HG03175 (cell line): ENCODE results near the gene ZNF624.
"Not testable (repeated sequence)": the region's sequence is repeated elsewhere in the genome, so short reads cannot be mapped to it uniquely, and the experiment has no call there.

Experiments
- ATAC-seq: cut with Tn5 transposase; IDR thresholded peaks from one replicate; pipeline ENCODE4 v1.9.1; 2021; ENCODE audit warnings: mild to moderate bottlenecking, moderate library complexity; ENCODE audit not compliant: unreplicated experiment

ZNF624 gene

DNA sequence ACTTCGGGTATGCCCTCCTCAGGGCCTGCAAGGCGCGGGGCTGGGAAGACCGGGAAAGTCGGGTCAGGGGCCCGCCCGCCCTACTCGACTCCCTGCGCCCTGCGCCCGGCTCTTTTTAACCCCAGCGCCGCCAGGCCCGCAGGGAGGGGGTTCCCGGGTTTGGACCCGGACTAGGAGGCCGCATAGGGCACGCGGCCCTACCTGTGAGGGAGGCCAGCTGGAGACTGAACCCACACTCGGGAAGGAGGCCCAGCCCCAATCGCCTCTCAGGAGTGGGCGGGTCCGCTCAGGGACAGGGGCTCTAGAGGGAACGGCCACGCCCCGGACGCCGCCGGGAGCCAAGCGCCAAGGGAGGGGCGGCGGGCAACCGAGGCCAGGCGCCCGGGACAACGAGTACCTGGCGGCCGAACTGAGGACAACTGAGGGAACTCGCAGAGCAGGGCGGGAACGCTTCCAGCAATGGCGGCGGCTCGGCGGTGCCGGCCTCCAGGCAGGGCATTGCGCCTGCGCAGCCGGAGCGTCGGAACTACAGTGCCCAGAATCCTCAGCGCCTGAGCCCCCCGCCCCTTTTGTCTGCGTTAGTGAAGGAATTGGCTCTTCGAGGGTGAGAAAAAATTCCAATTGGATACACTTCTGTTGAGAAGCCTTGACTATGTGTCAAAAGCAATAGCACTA, at the start of gene ZNF624:
ZNF624 (minus strand) TSS at position 484 of the 675 bp plus-strand sequence.
- ATAC-seq = peak; percentile 93

DNA sequence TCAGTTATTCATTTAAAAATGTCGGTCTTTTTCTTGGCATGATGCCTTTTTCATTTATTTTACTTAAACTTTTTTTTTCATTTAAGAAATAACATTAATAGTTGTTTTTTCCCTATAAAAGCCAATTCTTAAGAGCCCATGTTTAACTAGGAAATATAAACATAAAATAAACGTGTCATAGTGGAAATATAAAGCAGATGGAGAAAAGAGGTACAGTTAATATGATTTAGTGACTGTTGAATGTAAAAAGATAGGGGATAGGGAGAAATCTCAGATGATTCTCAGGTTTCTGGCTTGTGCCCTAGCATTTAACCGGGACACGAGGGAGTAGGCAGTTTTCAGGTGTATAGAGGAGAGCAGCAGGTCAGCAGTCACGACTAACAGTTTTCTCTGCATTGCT, 44.0 kb upstream of the ZNF624 start:
- ATAC-seq = not testable (repeated sequence)

GRCh38 chr17:16690447-16690846, 36.8 kb upstream of the ZNF624 start:
- ATAC-seq = not testable (repeated sequence)

DNA sequence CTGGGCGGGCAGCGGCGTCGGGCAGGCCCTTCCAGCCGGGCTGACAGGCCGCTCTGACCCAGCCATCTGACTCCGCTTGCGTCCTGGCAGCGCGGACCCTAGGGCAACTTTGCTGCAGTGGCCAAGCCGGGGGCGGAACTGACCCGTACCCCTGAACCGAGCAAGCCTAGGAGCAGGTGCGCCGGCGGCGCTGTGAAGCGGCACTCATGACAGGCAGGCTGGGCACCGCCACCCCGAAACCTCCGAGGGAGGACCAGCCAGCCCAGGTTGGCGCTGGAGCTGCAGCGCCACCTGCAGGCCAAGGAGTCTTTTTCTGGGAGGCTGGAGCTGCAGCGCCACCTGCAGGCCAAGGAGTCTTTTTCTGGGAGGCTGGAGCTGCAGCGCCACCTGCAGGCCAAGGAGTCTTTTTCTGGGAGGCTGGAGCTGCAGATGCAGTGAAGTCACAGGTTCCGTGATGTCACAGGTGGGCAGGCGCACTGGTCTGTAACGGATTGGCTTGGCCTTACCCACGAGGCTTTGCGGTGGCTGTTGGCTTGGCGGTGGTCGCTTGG, 36.2 kb upstream of the ZNF624 start, which contains the start of gene CCDC144A:
CCDC144A (plus strand) TSS at position 511 of the 551 bp plus-strand sequence. CDS start 160 bp downstream, outside the sequence.
- ATAC-seq = not testable (repeated sequence)

- ATAC-seq = not testable (repeated sequence)
Observed at GRCh38 chr17:16687151-16687550, 33.5 kb upstream of the ZNF624 start.

DNA sequence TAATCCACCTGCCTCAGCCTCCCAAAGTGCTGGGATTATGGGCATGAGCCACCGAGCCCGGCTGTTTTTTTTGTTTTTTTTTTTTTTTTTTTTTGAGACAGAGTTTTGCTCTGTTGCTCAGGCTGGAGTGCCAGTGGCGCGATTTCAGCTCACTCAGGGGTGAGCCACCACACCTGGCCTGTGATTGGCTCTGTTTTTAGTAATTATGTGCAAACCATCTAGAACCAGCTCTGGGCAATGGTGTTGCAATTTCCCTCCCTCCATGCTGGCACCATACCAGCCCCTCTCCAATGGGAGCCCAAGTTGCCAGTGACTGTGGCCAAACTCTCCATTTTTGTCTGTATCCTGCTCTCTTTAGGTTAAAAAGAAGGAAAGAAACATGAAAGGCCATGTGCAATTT, 32.4 kb upstream of the ZNF624 start:
- ATAC-seq = not testable (repeated sequence)

- ATAC-seq = not testable (repeated sequence)
Observed at GRCh38 chr17:16683290-16684138, 29.9 kb upstream of the ZNF624 start.

DNA sequence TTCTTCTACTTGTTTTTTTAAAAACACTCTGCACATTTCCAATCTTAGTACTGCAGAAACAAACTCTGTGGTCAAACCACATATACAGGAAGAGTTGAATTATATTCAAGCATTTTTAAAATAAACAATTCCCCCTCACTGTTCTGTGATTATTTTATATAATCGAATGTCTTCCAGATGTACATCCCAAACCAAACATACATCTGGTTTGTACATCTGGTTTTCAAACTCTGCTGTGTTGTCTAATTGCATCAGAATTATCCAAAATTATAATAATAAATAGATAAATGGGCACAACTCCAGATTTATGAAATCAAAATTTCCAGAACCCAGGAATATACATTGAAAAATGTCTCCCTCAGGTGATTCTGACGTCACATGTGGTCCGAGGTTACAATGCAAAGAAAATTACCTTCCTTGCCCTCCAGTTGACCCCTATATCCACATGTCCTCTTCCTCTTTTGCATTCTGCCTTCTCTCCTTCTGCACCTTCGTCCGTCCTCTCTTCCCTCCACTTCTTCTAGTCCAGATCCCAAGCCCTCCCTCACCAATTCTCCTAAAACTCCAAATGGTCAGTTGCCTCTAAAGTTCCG, 23.1 kb upstream of the ZNF624 start:
- ATAC-seq = no peak

DNA sequence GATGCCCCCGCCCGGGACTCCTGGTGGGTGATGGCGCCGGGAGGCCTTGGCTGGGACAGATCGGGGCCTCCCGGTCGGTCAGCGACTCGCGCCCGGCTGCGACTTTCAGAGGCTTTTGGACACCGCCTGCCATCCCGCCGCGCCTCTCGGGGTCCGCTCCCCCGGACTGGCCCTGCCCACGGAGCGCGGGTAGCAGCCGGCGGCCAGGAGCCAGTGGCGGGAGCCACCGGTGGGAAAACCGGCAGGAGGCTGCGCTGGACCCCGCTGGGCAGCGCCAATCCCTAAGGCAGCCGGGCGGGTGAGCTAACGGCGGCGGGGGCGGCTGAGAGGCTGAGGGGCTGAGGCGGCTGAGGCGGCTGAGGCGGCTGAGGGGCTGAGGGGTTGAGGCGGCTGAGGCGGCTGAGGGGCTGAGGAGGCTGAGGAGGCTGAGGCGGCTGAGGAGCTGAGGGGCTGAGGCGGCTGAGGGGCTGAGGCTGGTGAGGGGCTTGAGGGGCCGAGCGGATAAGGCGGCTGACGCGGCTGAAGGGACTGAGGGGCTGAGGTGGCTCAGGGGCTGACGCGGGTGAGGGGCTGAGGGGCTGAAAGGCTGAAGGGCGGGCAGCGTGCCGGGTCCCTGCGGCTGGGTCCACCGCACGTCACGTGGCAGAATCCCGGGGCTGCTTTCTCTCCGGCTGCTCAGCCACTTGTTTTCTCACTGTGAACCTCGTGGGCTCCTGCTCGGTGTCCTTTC, 13.4 kb upstream of the ZNF624 start:
- not testable (repeated sequence) for ATAC-seq

DNA sequence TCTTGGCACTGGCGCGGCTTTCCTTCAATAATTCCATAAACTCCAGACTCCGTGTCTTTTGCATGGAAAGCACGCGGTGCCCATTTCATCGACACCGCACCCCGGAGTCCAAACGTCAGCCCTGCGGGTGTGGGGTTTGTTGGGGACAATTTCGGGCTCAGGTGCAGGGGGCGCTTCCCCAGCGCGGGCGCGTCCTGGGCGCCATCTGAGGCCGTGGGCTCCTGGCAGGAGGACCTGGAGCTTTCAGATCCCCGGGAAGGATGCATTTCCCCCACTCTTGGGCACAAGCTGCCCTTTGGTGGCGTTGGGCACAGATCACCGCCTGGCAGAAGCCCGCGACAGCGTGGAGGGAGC, 12.9 kb upstream of the ZNF624 start:
- not testable (repeated sequence) for ATAC-seq

DNA sequence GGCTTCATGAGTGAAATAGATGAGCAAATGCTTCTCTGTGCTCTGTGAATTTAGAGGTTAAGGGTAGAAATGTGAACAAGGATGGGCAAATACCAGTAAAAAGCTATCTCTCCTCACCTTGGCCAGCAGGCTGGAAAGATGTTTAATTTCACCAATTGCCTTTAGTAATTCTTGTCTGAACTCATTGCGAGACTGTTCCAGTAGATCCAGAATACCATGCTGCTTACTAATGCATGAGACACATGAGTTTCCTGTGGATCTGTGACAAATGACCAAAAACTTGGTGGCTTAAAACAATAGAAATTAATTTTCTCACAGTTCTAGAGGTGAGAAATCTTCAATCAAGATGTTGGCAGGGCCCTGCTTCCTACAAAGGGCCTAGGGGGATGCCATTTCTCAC, 9.3 kb upstream of the ZNF624 start:
- no peak for ATAC-seq

- no peak for ATAC-seq
Observed at GRCh38 chr17:16661217-16661616, 7.6 kb upstream of the ZNF624 start.

- no peak for ATAC-seq
Observed at GRCh38 chr17:16652847-16653366, 743 bp downstream of the ZNF624 start.

DNA sequence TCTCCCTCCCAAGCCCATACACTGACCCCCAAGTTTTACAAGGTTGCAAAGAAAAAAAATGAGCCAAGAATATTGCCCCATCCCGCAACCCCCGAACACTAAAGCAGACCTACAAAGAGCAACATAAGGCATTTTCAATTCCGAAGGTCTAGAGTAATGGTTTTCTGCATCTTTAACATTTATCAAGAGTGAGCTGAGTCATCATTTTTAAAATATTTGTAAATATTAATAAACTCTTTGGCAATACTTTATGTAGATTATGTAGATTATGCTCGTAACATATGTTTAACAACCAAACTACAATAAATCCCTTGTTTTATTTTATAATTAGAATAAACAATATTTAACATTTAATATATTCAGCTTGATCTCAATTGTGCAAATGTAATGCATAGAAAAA, 1.4 kb downstream of the ZNF624 start:
- ATAC-seq = no peak

- no peak for ATAC-seq
Observed at GRCh38 chr17:16649585-16649984, 4.1 kb downstream of the ZNF624 start.

DNA sequence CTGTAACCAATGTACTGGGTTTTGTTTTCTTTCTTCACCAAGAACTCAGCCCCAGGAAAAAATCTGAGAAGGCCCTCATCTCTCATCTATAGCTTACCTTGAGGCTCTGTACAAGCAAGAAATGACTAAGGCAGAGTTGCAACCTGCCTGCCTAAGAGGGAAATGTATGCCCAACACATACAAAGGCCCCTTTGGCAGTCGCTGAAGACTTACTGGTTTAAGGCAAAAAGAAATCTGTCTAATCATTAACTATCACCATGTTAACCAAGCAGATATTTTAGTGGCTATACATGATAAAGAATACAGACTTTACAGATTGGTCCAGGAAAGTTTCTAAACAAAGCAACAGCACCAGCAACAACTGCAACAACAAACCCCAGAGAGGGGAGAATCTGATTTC, 14.2 kb downstream of the ZNF624 start:
- ATAC-seq = no peak

- ATAC-seq = no peak
Observed at GRCh38 chr17:16623282-16623681, 30.4 kb downstream of the ZNF624 start.

- no peak for ATAC-seq
Observed at GRCh38 chr17:16622540-16623277, 30.9 kb downstream of the ZNF624 start.

DNA sequence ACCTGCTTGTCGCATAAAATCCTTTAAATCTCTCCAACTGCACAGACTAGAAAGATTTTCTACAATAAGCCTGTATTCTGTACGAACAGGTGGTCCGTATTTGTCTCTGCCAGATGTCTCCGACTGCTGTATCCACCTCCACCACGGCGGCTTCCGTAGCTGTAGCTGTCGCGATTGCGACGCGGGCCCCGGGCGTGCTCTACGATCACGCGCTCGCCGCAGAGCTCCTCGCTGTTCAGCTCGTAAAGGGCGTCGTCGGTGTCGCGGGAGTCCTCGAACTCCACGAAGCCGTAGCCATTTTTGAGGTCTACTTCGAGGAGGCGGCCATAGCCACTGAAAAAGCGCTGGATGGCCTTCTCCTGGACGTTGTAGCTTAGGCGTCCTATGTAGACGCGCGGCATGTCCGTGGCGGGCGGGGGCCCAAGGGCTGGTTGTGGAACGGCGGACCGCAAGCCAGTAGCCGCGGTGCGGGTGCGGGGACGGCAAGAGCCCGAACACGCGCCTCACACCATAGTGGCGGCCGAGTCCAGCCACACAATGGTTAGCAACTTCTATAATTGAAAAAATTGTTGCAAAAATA, 36.1 kb downstream of the ZNF624 start:
- ATAC-seq = no peak
